Stimulated activated CD4-positive, alpha-beta T cell treated with anti-CD3 and anti-CD28 coated beads, Interleukin-4, amount 100 ng/mL, for 48 hours (primary cell): ENCODE data around the gene TOP2A.

Experiments
- DNase-seq, 2 donors: peaks; one replicate each; pipeline ENCODE4 v3.0.0-alpha.2; 2020; ENCODE audit warnings: low read depth in 2 of 2

TOP2A gene

GRCh38 chr17:40345994-40346764, 71.5 kb downstream of the TOP2A start:
- no peak for DNase-seq

GRCh38 chr17:40345161-40345993, 72.3 kb downstream of the TOP2A start:
- DNase-seq = no peak

DNA sequence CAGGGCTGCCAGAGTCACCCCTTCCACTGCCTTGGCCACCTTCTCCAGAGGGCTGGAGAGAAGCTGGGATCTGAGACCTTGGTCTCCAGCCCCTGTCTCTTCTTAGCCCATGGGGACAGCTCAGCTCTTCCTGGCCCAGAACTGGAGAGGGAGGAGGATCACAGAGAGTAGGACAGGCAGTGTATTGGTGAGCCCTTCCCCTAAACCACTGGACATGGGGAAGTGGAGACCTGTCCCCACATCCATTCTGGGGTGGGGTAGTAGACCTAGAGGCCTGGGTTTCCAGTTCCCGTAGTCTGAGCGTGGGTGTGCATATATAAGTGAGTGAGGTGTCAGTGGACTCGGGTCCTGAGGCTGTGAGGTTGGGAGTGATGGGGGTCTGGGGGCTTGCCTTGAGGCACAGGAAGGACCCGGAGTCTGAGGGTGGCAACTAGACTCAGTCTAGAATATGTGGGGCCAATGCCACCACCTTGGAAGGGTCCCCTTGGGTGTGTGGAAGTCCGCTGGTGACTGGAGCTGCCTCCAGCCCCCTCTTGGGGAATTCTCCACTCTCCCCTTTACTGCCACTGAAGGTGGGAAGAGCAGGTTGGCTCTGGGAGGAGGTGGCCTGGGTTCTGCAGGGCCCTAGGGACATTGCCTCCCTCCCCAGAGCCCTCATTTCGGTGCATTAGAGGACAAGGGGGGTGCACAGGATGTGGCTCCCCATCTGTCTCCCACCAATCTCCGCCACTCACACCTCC, 73.1 kb downstream of the TOP2A start:
- no peak for DNase-seq

GRCh38 chr17:40343219-40344119, 74.2 kb downstream of the TOP2A start:
- no peak for DNase-seq

GRCh38 chr17:40342504-40343218, 75.0 kb downstream of the TOP2A start:
- DNase-seq = no peak

- no peak for DNase-seq
Measured at GRCh38 chr17:40341808-40342503, 75.7 kb downstream of the TOP2A start.

- peak; percentile 69 to 84 for DNase-seq
Measured at GRCh38 chr17:40340880-40341807, 76.6 kb downstream of the TOP2A start.

GRCh38 chr17:40340327-40340726, 77.4 kb downstream of the TOP2A start:
- no peak for DNase-seq

- DNase-seq = no peak
Measured at GRCh38 chr17:40338941-40339649, 78.6 kb downstream of the TOP2A start.
